ENCODE results near the gene TRAK1.

Gene TRAK1

GRCh38 chr3:42068303-42069088, 22.7 kb upstream of the TRAK1 start:
- DNase-seq (ENCODE audit: low spot score): no peak

DNA sequence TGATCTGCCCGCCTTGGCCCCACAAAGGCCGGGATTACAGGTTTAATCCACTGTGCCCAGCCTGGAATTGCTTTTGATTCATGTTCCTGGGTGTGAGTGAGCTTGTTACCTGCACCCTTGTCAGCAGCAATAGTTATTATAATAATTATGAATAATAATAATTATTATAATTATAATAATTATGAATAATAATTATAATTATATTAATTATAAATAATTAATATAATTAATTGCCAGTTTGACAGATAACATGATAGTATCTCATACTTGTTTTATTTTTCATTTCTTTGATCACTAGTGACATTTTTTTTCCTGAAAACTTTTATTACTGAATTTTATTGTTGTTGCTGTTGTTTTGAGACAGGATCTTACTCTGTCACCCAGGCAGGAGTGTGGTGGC, 21.1 kb upstream of the TRAK1 start:
- DNase-seq (ENCODE audit: low spot score): no peak

- no peak for DNase-seq (ENCODE audit: low spot score)
These were observed 20.6 kb upstream of the TRAK1 start for GRCh38 chr3:42070524-42070923.

GRCh38 chr3:42071904-42072812, 19.0 kb upstream of the TRAK1 start:
- DNase-seq (ENCODE audit: low spot score): no peak

- no peak for DNase-seq (ENCODE audit: low spot score)
These were observed 18.3 kb upstream of the TRAK1 start for GRCh38 chr3:42072831-42073301.

DNA sequence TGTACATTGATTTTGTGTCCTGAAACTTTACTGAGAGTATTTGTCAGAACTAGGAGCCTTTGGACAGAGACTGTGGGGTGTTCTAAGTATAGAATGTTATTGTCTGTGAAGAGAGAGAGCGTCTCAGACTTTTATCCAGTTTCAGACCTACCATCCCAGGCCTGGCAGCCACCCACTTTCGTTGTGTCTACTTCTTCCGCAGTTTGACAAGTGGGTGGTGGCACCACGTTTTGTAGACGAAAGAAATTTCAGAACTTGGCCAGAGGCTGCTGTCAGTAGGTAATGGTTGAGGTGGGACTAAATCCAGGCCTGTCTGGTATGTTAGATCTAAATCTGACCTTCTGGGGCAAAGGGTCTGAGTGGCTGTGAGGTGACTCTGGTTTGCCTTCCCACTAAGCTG, 13.4 kb upstream of the TRAK1 start:
- no peak for DNase-seq (ENCODE audit: low spot score)

GRCh38 chr3:42078677-42079076, 12.5 kb upstream of the TRAK1 start:
- no peak for DNase-seq (ENCODE audit: low spot score)

DNA sequence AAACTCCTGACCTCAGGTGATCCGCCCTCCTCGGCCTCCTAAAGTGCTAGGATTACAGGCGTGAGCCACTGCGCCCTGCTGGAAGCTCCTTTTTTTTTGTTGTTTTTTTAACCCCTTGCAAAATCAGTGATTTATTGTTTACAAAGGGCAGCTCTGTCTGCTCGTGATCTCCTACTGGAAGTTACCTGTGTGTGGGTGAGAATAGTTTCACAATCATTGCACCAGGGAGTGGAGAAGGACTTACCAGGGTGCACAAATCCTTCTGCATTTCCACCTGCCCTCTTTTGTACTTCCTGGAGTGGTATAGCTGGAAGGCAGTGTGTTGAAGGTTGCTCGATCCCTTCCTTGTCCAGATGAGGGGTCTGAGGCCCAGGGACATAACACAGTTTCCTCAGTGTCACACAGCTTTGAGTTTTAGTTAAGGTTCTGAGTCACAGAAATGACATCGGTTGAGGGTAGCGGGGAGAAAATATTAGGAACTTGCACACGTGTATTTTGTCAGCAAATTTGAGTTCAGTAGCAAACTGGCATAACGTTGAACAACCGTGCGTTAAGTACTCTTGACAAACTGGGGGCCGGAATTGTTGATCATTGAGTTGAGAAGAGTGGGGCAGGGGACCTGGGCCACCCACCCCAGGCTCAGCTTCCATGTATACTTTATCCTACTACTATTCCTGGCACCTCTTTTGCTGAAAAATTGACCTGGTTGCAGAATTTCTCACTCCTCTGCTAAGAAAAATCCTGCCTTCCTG, 11.3 kb upstream of the TRAK1 start:
- no peak for DNase-seq (ENCODE audit: low spot score)

DNA sequence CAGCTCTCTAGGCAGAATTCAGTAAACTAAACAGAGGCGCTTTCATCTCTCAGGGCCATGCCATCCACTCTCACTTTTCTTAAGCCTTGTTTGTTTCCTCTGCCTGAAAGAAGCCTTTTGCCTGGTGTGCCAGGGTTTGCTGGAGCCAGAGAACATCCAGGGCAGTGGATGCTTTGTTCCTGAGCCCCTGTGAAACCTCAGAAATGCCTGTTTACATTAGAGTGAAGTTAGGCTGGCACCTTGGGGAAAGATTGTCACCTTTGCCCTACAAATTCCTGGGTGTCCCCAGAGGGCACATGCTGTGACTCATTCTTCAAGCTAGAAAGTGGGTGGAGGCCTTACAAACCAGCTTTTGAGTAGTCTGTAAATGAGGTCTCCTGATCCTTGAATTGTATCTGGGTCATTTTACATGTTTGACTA, 10.7 kb upstream of the TRAK1 start:
- DNase-seq (ENCODE audit: low spot score): no peak

GRCh38 chr3:42081838-42082473, 9.2 kb upstream of the TRAK1 start:
- no peak for DNase-seq (ENCODE audit: low spot score)

DNA sequence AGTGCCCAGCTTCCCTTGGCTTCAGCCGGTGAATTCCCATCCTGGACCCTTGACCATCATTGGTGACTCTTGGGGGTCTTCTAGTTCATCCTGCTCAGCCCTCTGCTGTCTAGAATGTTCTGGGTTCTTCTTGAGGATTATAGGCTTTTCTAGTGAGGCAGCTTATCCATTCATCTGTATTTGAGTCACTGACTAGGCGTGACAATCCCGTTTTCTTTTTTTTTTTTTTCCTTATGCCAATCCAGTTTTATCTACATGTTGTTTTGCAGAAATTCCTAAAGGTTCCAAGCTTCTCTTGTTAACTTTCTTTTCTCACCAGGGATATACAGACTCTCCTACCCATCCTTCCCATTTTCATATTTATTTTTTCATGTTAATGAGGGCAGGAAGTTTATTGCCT, 6.6 kb upstream of the TRAK1 start:
- no peak for DNase-seq (ENCODE audit: low spot score)

- no peak for DNase-seq (ENCODE audit: low spot score)
These were observed 5.3 kb upstream of the TRAK1 start for GRCh38 chr3:42085641-42086376.

DNA sequence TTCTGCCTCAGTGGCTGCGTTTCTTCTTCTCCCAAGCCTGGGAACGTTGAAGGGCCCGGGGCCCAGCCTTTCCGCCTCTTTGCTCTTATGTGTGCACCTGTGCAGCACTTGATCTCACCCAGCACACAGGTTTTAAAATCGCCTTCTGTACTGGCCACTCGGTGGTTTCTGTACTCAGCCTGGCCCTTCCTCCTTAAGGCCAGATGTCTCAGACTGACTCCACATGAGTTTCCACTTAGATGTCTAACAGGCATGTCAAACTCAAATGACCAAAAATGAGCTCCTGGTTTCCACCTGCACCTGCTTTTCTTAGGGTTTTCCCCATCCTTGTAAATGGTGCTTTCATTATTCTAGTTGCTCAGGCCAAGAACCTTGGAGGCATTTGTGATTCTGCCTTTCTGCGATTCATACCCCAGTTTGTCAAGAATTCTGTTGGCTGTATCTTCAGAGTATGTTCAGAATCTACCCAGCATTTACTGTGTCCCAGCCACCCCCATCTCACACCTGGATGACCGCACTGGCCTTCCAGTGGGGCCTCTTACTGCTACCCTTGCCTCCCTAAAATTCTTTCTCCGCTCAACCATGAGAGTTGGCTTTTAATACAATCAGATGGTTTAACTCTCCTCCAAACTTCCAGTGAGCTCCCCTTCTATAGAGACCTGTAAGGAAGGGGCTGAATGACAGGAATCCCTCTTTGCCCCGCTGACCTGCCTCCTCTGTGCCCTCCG, 2.2 kb upstream of the TRAK1 start:
- no peak for DNase-seq (ENCODE audit: low spot score)

GRCh38 chr3:42092006-42092405, 849 bp downstream of the TRAK1 start:
- DNase-seq (ENCODE audit: low spot score): no peak

DNA sequence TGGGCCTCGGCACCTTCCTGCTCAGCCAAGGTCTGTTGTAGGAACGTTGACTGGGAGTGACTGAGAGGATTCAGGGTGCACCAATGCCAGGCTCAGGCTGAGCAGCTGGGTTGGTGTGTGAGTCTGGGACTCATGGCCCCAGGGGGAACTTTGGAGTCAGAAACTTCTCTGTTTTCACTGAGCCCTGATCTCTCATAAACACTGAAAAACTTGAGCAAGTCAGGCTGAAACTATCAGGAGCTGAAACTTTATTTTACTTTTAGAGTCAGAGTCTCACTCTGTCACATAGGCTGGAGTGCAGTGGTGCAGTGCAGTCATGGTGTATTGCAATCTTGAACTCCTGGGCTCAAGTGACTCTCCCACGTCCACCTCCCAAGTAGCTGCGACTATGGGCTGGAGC, 3.0 kb downstream of the TRAK1 start:
- DNase-seq (ENCODE audit: low spot score): no peak

DNA sequence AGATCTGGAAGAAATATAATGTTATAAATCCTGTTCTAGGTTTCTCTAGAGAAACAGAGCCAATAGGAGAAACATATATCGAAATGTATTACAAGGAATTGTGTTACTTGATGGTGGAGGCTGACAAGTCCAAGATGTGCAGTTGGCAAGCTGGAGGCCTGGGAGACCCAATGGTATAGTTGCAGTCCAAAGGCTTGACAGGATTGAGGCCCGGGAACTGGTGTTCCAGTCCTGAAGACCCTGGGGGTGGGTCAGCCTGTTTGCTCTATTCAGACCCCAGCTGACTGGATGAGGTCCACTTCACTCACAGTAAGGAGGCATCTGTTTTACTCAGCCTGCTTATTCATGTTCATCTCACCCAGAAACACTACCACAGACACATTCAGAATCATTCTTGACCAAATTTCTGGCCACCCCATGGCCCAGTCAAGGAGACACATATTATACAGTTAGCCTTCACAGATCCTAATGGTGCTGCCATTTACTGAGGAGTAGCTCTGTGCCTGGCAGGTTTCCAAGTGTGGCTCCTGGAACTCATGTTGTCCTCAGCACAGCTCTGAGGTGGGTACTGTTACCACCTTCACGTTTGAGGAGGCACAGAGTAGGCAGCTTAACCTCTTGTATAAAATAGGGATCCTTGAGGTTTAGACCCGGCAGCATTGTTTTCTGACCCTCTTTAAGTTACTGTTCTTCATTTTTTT, 3.7 kb downstream of the TRAK1 start:
- DNase-seq (ENCODE audit: low spot score): no peak

- no peak for DNase-seq (ENCODE audit: low spot score)
These were observed 4.4 kb downstream of the TRAK1 start for GRCh38 chr3:42095540-42095939.

DNA sequence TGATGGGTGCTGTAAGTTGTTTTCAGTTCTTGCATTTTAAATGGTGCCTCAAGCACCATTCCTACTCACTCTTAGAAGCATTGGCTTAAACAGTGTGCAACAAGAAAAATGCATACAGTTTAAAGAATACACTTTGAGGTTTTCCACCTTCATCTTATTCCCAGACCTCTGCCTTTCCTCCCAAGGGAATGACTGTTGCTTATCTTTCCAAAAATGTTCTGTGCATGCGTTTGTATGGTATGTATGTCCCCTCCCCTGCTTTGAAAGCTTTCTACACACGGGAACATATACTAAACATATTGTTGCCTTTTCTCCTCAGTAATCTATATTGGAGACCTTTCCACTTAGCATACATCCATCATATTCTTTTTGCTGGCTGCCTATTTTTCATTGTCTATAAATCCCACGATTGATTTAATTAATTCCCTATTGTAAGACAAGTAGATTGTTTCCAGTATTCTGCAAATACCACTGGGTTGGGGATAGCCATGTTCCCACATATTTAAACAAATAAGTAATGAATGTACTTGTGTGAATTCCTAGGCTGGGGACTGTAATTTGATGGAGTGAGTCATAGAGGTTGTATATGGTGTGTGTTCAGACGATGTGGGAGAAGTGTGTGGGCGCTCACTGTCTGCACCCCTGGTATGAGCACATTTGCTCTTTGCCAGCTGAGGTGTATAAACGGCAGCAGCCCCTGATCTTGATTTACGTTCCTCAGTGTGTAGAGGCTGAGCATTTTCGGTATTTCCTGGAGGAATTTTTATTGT, 5.8 kb downstream of the TRAK1 start:
- DNase-seq (ENCODE audit: low spot score): no peak

DNA sequence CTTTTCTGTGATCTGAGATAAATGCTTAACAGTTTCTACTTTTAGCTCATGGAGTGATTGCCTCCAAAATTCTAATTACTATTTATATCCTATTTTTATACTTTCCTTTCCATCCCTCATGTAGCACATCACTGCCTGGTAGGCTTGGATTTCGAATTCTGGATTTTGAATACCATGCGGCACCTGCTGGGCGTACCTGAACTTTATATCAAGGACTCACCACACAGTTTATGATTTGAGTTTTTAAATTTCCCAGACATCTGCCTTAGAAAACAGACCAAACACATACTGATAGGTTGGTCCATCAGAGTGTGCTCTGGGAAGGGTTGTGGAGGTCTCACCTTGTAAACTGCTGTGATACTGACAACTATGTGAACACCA, 6.4 kb downstream of the TRAK1 start:
- DNase-seq (ENCODE audit: low spot score): no peak
